GM21360 (cell line): ENCODE measurements around the gene NDUFA7.
"Not testable (repeated sequence)": the region's sequence is repeated elsewhere in the genome, so short reads cannot be mapped to it uniquely, and the experiment has no call there.

Source experiments
- ATAC-seq: cut with Tn5 transposase; IDR thresholded peaks from one replicate; pipeline ENCODE4 v1.9.1; 2021; ENCODE audit warnings: mild to moderate bottlenecking, moderate library complexity; ENCODE audit not compliant: unreplicated experiment

Gene NDUFA7

GRCh38 chr19:8321067-8321985 lies at the start of gene NDUFA7, which contains the start of gene RPS28:
Gene NDUFA7 (minus strand): TSS chr19:8321375. CDS start chr19:8321358, 17 bp downstream.
Gene RPS28 (plus strand): TSS chr19:8321496. CDS start chr19:8321531, 35 bp downstream.
- peak; percentile 90 for ATAC-seq

DNA sequence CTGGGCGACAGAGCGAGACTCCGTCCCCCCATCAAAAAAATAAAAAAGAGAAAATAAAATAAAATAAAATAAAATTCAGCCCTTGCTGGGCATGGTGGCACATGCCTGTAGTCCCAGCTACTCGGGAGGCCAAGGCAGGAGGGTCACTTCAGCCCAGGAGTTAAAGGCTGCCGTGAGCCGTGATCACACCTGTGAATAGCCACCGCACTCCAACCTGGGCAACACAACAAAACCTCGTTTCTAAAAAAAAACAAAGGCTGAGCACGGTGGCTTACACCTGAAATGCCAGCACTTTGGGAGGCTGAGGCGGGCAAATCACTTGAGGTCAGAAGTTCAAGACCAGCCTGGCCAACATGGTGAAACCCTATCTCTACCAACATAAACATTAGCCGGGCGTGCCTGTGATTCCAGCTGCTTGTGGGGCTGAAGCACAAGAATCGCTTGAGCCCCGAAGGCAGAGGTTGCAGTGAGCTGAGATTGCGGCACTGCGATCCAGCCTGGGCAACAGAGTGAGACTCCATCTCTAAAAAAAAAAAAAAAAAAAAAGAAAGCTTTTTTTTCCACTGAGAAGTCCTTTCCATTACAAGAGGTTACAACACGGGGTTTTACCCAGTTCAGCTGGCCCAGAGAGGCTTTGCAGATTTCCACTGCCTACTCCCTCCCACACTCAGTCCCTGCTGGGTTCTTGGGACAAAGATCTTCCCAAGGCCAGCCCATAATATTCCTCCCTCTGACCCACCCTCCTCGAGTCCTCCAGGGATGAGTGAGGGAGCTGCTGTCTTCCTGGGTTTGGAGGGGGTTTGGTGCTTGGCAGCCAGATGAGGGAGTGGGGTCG lies 49.2 kb upstream of the NDUFA7 start:
- no peak for ATAC-seq

GRCh38 chr19:8367327-8368001 lies 46.3 kb upstream of the NDUFA7 start:
- ATAC-seq, result no peak

DNA sequence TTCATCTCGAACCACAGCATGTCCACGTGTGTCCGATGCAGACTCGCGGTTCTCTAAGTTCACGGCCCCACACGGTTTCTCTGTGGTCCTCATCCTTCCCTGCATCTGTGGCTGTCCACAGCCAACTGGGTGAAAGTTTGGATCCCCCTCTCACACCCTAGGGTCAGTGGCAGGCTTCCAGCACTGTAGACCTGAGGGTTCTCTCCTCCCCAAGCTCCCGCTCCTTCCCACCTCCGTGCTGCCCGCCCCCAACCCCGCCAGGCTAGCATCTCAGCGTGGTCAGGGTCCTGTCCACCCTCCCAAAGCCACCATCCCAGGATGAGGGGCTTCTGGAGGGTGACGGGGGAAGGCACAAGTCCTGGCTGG lies 45.8 kb upstream of the NDUFA7 start:
- no peak for ATAC-seq

- ATAC-seq, result no peak
Observed at GRCh38 chr19:8366121-8366581, 45.0 kb upstream of the NDUFA7 start.

DNA sequence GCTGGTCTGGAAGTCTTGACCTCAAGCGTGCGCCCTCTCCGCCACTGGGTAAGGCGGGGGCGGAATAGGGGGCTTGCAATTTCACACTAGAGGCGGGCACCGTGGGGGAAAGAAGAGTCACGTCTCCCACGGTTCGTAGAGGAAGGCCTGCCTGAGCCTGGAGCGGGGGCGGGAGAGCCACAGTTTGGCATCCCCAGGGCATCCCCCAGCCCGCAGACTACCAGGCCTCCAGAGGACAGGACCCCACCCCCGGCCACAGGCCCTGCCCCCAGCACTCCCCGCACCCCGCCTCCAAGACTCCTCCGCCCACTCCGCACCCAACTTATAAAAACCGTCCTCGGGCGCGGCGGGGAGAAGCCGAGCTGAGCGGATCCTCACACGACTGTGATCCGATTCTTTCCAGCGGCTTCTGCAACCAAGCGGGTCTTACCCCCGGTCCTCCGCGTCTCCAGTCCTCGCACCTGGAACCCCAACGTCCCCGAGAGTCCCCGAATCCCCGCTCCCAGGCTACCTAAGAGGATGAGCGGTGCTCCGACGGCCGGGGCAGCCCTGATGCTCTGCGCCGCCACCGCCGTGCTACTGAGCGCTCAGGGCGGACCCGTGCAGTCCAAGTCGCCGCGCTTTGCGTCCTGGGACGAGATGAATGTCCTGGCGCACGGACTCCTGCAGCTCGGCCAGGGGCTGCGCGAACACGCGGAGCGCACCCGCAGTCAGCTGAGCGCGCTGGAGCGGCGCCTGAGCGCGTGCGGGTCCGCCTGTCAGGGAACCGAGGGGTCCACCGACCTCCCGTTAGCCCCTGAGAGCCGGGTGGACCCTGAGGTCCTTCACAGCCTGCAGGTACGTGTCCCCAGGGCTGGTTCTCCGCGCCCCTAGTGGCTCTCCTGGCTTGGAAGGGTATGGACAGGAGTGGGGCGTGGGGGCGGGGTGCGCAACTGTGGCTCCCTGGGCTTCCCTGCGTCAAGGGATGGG lies 42.9 kb upstream of the NDUFA7 start, which contains the start of gene ANGPTL4:
ANGPTL4 (plus strand) TSS at position 353 of the 969 bp plus-strand sequence; CDS start at position 520, 167 bp downstream.
- ATAC-seq, result no peak

DNA sequence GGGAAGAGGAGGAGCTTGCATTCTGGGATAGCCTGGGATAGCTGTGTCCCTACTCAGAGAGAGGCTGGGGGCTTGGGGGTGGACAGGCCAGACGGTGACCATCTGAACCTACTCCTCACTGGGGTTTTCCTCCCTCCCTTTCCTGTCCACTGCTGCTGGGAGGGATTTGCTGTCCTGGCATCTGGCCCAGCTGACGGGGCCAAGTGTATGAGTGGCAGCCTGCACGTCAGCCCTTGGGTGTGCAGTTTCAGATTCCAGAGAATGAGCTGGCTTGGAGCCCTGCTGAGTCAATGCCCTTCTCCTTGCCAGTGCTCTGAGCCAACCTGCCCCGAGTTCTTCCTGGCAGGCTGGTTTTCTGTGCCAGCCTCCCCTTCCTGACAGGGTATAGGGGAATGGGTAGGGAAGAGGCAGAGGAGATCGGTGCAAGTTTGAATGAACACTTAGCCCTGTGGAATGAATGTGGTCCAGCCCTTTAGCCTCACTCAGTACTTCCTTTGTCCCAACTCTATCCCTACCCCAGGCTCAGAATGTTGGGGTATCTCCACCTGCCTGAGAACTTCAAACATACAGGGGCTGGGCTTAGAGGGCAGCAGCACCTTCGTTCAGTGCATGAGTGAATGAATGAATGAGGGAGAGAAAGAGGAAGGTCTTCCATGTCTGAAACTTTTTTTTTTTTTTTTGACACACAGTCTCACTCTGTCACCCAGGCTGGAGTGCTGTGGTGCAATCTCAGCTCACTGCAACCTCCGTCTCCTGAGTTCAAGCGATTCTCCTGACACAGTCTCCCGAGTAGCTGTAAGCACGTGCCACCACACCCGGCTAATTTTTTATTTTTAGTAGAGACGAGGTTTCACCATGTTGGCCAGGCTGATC lies 41.0 kb upstream of the NDUFA7 start:
- no peak for ATAC-seq

DNA sequence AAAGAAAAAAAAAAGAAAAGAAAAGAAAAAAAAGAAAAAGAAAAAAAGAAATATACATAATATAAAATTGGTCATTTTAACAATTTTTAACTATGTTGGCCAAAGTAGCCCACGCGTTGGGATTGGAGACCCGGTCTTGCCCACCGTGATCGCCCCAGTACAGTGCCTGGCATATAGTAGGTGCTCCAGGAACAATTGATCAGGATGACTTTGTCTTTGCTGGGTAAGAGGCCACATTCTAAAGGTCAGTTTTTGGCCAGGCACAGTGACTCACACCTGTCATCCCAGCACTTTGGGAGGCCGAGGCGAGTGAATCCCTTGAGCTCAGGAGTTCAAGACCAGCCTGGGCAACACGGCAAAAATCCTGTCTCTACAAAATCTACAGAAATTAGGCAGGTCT lies 39.0 kb upstream of the NDUFA7 start:
- ATAC-seq, result no peak

DNA sequence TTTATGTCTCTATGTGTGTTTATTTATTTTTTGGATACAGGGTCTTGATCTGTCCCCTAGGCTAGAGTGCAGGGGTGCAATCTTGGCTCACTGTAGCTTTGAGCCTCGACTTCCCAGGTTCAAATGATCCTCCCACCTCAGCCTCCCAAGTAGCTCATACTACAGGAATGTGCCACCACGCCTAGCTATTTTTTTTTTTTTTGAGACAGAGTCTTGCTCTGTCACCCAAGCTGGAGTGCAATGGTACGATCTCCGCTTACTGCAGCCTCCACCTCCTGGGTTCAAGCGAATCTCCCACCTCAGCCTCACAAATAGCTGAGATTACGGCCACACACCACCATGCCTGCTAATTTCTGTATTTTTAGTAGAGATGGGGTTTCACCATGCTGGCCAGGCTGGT lies 37.8 kb upstream of the NDUFA7 start:
- ATAC-seq, result no peak

- no peak for ATAC-seq
Observed at GRCh38 chr19:8357007-8357521, 35.9 kb upstream of the NDUFA7 start.

DNA sequence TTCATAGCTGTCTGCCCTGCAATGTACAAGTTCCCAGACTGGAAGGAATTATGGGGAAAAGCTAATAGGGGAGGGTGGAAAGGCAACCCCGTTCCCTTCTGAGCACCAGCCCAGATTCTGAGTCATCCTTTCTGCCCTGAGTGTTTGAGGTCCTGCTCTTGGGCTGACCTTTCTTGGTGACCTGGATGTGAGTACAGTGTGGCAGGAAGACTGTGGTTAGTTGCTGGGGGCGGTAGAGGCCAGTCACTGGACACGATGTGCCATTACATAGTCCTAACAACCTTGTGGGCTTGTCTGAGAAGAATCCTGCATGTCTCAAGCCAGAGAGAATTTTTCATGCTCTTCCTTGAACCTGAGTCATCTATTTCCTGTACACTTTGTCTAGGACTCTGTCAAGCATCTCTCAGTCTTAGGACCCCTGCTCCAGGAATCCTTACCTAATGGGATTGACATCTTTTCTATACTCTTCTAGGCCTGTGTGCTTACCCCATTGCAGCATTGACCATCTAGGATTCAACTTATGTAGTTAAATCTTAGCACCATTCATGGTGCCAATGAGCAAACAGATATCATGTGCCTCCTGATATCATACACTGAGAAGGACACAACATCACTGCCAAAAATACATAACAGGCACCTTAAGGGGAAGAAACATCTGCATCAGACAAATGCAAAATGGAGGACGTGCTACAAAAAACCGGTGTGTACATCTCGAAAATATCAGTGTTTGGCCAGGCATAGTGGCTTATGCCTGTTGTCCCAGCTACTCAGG lies 34.6 kb upstream of the NDUFA7 start:
- ATAC-seq, result no peak

GRCh38 chr19:8352845-8353244 lies 31.7 kb upstream of the NDUFA7 start:
- ATAC-seq, result not testable (repeated sequence)

GRCh38 chr19:8352134-8352827 lies 31.1 kb upstream of the NDUFA7 start:
- ATAC-seq, result no peak

GRCh38 chr19:8349629-8350372 lies 28.6 kb upstream of the NDUFA7 start:
- not testable (repeated sequence) for ATAC-seq

- no peak for ATAC-seq
Observed at GRCh38 chr19:8343483-8343844, 22.3 kb upstream of the NDUFA7 start.

- ATAC-seq, result peak; percentile 89
Observed at GRCh38 chr19:8342684-8343482, 21.7 kb upstream of the NDUFA7 start, which contains the start of gene KANK3. Gene KANK3 (minus strand): TSS chr19:8343262. CDS start chr19:8337828, 5,434 bp downstream.
